Raji (cell line): ENCODE results near the gene KIF6.

Source experiments
- POLR2A ChIP-seq: IDR thresholded peaks from 2 replicates; pipeline ENCODE4 v1.6.1; 2011; ENCODE audit warnings: low read depth, low read length, control low read depth; ENCODE audit not compliant: insufficient read depth

The KIF6 gene

DNA sequence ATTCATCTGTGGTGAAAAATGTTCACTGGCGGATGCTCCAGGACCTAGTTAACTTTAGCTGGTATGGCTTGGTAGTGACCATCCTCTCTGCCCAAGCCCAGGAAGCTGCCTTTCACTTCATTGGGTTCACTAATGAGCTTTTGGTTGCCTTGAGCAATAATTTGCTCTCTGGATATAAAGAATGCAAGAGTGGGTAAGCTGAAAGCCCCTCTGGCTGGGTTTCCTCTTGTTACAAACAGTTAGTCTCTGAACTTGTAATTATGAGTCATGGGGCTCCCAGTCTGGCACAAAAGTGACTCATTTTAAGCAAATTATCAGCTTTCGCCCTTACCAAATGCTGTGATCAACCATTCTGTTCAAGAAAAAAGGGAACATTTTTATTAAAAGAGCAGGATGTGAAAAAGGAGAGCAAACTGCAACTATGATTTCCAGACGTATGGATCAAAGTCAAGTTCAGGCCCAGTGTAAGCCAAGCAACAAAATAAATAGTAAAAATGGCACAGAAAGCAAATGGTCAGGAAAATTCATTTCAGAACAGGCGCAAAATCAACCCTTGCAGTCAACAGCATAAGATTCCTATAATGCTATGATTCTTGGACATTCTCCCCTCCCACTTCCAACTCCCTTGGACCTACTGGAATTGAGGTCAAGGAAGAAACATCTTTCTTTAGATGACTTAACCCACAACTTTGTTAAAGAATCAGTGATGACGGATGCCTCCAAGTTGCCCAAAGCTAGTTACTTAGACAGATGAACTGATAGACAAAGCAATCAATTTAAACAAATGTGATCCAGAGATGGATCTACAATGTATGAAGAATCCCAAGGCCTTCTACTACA is 272.7 kb downstream of the KIF6 start:
- no peak for TF ChIP-seq POLR2A

DNA sequence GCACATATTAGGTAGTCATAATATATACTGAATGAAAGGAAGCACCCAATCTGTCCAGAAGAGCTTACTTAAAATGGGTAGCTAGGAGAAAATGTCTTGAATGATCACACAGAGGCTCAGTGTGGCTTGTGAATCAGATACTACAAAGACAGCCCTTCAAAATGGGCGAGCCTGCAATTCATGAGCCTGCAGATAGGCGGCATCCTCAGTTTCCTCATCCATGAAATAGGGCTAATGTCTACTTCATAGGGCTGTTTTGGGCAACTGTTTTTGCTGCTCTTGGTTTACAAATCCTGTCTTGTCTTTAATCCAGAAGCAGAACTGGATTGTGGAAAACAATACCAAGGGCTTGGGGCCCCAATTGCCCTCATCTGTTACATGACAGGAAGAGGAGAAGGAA is 273.4 kb downstream of the KIF6 start:
- TF ChIP-seq POLR2A = no peak

DNA sequence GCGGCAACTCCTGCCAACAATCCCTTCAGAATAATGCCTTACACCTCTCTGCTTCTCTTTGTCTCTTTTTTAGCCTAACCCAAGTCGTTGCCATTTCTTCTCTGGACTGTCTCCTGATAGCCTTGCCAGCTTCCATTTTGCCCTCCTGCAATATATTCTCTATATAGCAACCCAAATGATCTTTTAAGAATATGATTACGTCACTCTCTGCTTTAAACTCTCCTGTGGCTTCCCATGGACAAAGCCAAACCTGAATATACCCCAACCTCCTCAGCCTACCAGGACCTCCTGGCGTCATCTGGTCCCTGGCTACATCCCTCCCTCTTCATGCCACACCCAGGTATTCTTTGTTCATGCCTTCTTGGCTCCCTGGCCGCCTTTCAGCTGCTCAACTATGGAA is 276.2 kb downstream of the KIF6 start:
- TF ChIP-seq POLR2A = no peak

DNA sequence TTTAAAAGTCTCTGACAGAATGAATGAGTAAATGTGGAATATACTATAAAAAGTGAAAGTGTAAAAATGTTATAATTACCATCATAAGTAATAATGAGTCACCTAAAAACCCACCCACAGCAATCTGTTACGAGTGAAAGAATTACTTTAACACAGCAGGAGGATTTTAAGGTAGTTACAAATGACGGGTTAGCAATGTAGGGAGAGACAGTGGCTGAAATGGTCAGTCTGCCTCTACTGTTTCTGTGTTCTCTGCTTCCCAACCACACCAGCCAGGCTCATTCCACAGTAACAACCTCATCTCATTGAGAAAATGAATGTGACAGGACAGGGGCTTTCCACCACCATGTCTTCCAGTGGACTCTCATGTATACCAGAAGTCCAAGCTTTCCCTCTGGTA is 278.3 kb downstream of the KIF6 start:
- TF ChIP-seq POLR2A = no peak

DNA sequence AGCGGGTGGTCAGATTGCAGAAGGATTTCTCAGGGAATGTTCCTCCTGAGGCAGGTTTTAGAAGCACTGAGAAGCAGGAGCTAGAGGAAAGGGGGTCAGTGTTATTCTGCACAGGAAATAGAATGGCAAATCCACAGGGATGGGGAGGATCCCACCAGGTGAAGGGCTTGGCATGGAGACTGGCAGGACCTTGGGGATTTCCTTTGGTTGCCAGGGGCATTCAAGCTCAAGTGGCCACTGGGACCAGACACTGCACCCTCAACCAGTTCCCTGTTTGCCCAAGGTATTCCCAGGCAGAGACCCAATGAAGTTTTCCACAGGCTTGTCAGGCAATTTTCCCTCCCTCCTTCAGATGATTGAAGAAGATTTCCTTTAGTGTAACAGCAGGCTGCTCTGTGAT is 279.5 kb downstream of the KIF6 start:
- no peak for TF ChIP-seq POLR2A

DNA sequence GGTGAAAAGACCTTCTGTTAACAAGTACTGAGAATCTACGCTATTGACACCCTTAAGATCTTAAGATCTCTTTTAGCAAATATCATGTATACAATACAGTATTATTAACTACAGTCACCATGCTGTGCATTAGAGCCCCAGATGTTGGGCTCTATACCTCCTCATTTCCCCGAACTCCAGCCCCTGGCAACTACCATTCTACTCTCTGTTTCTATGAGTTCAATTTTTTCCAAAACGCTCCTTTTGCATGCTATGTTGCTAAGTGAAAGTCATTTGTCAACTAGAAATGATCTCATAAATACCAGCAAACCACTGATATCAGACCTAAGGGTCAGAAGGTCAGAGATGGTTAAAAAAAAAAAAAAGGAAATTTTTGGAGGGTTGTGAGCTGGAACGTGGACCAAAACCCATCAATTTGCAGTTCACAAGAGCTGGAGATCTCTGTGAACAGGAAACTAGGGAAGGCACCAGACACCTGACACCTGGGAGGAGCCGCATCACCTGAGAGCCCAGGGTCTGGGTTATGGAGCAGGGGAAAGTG is 280.7 kb downstream of the KIF6 start:
- TF ChIP-seq POLR2A = no peak

DNA sequence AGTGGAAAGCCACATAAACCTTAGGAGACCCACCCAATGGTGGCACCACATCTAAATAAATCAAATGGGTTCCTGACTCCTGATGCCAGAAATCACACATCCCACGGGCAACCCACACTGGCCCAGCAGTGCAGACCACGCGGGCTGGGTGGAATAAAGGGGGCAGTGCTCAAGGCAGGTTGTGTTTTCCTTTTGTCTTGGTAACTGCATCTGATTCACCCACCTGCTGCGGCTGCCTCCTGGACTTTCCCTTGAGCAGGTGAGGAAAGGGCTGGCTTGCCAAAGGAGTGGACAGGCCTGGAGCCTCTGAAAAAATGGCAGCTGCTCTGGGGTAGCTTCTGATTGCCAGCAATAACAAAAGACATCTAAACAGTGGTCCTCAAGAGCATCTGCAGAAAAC is 283.2 kb downstream of the KIF6 start:
- no peak for TF ChIP-seq POLR2A

DNA sequence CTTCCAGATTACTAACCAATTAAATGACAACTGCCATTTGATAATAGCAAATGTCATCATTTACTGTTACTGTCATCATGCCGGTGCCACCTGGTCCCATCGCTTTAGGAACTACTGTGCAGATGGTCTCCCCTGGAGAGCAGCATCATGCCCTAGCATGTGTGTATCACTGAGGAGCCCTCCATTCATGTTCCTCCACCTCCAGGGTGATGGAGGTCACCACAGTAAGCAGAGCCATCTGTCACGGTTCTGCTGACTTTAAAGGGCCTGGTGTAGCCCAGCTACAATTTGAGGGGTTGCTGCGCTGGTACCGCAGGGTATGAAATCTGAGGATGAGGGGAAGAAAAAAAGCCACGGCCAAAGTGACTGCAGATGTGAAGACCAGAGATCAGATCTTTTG is 283.9 kb downstream of the KIF6 start:
- no peak for TF ChIP-seq POLR2A

DNA sequence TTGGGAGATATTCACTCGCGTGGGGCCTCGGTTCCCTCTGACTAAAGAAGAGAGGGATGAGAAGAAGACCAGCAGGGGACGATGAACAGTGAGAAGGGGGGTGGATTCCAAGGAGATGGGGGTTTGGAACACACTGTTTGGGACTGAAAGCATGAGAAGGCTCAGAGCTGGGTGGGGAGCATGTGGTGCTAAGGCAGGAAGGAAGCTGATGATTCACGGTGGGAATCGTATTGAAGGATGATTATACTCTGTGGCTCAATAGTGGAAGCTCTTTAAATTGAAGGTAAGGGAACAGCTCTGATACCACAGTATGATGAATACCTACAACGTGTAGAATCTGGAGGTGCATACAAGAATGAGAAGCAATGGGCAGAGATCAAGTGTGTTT is 285.2 kb downstream of the KIF6 start:
- no peak for TF ChIP-seq POLR2A

DNA sequence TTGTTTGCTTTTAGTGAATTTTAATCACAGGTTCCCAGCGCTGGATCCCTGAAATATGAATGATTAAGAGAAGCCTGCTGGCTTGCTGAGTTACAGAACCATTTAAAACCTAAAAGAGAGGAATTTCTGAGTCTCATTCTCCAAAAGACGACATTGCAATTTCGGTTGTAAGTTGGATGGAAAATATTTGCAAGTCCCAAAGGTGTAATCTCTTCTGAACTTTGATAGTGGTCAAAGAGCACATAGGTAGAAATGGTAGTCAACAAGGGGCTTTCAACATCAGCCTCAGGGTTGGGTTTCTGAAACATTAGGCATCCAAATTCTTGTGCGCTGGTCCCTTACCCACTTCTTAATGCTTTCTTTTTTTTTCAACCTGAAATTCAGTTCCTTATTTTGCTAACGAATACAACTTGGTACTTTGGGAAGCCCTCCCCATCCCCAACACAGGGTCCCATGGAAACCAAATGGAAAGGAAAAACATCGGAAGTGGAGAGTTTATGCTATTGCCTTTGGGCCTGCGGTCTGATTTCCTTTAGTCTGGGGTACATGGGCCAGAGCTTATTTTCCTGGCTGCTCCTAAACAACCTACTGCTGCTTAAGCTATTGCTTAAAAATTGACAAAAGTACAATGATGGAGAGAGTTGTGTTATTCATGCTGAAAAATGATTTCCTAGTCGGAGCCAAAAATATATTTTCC is 285.7 kb downstream of the KIF6 start:
- no peak for TF ChIP-seq POLR2A

DNA sequence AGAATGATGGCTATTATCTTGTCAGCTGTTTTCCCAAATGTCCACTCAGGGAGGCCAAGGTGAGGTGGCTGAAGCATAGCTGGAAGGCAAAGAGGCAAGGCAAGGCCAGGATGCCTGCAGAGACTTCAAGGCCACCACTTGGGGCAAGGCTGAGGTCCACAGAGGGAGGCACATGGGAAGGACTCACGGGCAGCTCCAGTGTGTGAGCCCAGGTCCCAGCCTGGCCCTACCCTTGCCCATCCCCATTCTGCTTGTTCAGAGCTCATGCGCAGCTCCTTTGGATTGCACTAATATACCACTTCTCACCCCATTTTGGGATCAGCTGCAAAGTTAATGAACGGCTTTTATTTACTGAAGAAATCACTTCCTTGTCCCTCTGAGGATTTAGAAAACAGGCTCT is 291.6 kb downstream of the KIF6 start:
- no peak for TF ChIP-seq POLR2A

DNA sequence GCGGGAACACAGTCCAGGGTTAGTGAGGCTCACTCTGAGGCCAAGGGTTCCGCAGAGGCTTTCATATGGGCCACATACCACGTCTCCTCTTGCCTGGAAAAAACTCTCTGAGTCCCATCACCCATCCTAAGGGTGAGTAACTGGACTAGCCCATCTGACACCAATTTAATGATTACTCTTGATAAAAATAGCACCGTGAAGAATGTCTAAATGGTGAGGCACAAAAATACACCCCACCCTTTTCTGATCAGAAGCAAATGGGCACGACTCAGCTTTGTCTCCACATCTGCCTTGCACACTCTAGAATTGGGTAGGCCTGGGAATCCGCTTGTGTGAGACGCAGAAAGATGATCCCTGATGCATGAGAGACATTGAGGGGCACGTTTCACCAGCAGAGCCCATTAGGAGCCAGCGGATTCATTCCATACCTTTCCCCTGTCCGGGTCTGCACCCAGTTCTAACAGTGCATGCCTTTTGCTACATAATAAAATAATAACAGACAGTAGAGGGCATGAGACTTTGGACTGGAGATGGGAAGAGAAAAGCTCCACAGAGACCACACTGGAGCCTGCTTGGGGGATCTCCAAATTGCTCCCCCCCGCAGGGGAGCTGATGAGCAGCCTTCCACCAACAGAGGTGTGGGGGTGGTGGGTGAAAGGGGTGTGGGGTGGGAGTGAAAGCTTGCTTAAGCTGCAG is 292.7 kb downstream of the KIF6 start:
- no peak for TF ChIP-seq POLR2A

DNA sequence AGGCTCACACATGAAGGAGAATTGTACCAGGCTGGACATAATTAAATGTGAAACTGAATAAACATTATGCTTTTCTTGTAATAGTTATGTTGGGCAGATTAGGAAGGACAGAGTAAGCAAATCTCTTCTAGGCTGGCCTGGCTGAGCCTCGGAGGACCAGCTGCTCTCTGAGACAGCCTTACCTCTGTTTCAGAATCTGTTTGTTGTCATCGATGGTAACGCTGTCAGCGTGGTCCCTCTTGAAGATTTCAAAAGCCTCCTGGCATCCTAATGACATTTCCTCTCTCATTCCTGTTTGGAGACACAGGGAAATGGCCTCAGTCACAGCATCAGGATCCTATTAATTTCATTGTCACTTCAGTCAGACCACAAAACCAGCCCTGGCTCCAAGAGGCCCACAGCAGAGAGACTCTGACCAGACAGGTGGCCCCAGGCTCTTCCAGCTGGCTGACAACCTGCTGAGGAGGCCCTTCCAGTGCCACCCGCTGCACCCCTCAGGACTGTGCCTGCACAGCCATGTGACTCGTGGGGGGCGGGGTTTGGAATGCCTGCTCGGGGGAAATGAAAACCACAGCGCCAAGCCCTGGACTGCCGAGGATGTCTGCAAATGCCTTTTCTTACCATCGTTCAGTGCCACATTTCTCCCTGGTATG is 294.2 kb downstream of the KIF6 start:
- TF ChIP-seq POLR2A = no peak

DNA sequence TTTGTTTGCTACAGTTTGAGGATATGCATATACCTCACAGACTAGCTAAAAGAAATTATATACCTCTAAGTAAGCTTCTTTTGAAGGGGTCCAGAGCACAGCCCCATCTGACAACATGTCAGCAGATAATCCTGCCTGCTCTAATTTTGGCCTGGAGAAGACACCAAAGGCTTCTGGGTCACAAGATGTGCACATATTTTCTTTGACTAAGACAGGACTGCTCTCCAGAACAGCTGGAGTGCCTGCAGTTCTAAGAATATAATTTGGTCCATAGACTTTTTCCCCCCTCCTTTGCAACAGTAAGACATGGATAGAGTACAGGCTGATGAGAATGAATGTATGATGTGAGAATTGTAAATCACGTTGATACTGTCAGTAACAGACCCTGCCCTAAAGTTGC is 294.8 kb downstream of the KIF6 start:
- no peak for TF ChIP-seq POLR2A

DNA sequence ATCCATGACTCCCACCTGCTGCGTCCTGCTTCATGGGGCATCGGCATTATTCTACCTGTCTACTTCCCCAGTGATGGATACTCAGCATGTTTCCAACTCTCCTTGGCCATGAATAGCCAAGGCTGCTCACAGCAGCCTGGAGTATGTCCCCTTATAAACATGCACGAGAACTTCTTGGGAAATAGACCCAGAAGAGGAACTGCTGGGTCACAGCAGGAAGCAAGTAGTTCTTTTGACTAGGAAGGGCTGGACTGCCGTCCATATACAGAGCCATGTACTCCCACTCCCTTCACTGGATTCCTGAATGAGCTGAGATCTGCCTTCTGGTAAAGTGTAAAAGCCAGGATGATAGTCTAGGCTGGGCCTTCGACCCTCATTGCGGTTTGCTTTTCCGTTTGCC is 296.4 kb downstream of the KIF6 start:
- TF ChIP-seq POLR2A = no peak

DNA sequence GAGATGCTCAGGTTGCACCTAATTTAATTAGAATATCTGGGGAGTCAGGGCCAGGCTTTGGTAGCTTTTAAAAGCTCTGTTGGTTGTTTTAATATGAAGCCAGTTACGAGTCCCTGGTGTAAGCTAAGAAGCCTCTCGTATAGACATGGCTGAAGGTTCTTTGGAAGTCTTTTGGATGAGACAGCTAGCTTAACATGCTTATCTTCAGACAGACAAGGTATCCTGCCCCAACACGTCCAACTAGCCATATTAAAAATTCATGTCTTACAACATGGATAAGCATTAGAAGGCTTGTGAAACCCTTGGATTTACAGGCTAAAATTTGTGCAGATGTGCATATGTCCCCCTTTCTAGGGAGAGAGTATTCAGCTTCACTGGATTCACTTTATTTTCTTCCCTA is 297.1 kb downstream of the KIF6 start:
- no peak for TF ChIP-seq POLR2A

DNA sequence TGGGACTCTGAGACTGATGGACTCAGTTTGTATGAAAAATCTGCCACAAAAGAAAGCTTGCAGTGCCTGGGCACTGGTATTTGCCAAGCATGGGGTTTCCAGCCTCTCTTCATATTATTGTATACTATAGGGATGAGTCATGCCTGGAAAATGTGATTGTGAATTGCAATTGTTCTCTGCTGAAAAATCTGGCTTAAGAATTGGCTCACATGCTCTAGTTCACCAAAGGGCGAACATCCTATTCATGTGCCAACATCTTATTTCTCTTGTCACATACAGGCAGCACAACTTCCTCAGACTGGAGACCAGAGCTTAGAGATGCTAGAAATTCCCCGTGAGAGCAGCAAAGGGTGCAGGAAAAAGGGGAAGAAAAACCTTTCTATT is 299.1 kb downstream of the KIF6 start:
- no peak for TF ChIP-seq POLR2A
